ENCODE results near the gene CBX5. TPM values are rescaled to one million over a fixed set of nuclear protein-coding genes. Genes with fewer than 3 reads are reported as not detected.

The CBX5 gene
- total and polyA plus RNA-seq, 3 experiments from 2014 or later = 19.2 to 87.8 (median 82.0) TPM

GRCh38 chr12:54299515-54300224 is 19.7 kb upstream of the CBX5 start:
- Histone ChIP-seq H3K9me3 (ENCODE audit: low read length) (no peaks in the 10 kb centered on the region), H3K4me1 (ENCODE audit: insufficient read depth, low read length) (peaks cover 8% of the 10 kb centered on the region), H3K27me3 (ENCODE audit: insufficient read depth, low read length, poor library complexity, severe bottlenecking) (peaks cover 26% of the 10 kb centered on the region), H3K36me3 (ENCODE audit: insufficient read depth, low read length) (no peaks in the 10 kb centered on the region), H3K27ac (ENCODE audit: low read depth, low read length) (peak overlapping the region; percentile 80), H3K4me3 (ENCODE audit: low read length) (no peak overlapping the region)
- no peak for DNase-seq
- H3K4me3 Mint-ChIP-seq = peak overlapping the region in 1 of 7 donors; percentile 29
- H3K36me3 Mint-ChIP-seq = no peaks in the 10 kb centered on the region
- H3K9me3 Mint-ChIP-seq = no peaks in the 10 kb centered on the region
- ChIA-PET POLR2A (interaction anchor here (0.9 kb wide), 1 partner anchor 60 kb away, joined by 5 read pairs; no protein-coding TSS in a partner anchor), CTCF (interaction anchor here (2.2 kb wide), 1 partner anchor 69 kb away, joined by 9 read pairs; no protein-coding TSS in a partner anchor)
- H3K27ac Mint-ChIP-seq = no peak overlapping the region
- peaks cover 32 to 61% of the 10 kb centered on the region in 2 donors for H3K27me3 Mint-ChIP-seq
- H3K4me1 Mint-ChIP-seq = peaks cover 24 to 43% (median 39%) of the 10 kb centered on the region in 3 donors

GRCh38 chr12:54298904-54299303 is 19.0 kb upstream of the CBX5 start:
- Mint-ChIP-seq H3K27me3 (peaks cover 30 to 55% of the 10 kb centered on the region in 2 donors), H3K27ac (peak overlapping the region in 1 of 8 donors; percentile 6), H3K4me1 (peaks cover 16 to 35% (median 31%) of the 10 kb centered on the region in 3 donors), H3K4me3 (no peak overlapping the region), H3K9me3 (no peaks in the 10 kb centered on the region), H3K36me3 (no peaks in the 10 kb centered on the region)
- DNase-seq = no peak
- Histone ChIP-seq H3K4me1 (ENCODE audit: insufficient read depth, low read length) (peaks cover 8% of the 10 kb centered on the region), H3K27ac (ENCODE audit: low read depth, low read length) (peak overlapping the region; percentile 80), H3K4me3 (ENCODE audit: low read length) (no peak overlapping the region), H3K36me3 (ENCODE audit: insufficient read depth, low read length) (no peaks in the 10 kb centered on the region), H3K27me3 (ENCODE audit: insufficient read depth, low read length, poor library complexity, severe bottlenecking) (peaks cover 26% of the 10 kb centered on the region), H3K9me3 (ENCODE audit: low read length) (no peaks in the 10 kb centered on the region)
- CTCF ChIA-PET = interaction anchor here (2.2 kb wide), 1 partner anchor 70 kb away, joined by 9 read pairs; no protein-coding TSS in a partner anchor
- POLR2A ChIA-PET = no interaction called here

GRCh38 chr12:54296393-54297099 is 16.6 kb upstream of the CBX5 start:
- POLR2A ChIA-PET = interaction anchor here (0.7 kb wide), 1 partner anchor 16 kb away, joined by 12 read pairs; the partner anchor contains the start of gene HNRNPA1

GRCh38 chr12:54294953-54295566 is 15.1 kb upstream of the CBX5 start:
- peaks cover 1% of the 10 kb centered on the region for H3K27me3 ChIP-seq (ENCODE audit: insufficient read depth, low read length, poor library complexity, severe bottlenecking)
- H3K36me3 Mint-ChIP-seq = no peaks in the 10 kb centered on the region
- no peaks in the 10 kb centered on the region for H3K9me3 ChIP-seq (ENCODE audit: low read length)
- H3K4me3 Mint-ChIP-seq = no peak overlapping the region
- CTCF ChIA-PET = interaction anchor here (0.5 to 2.8 kb wide), 14 partner anchors 8 to 85 kb away, joined by 3 to 21 read pairs (median 5); partner anchors contain the start of gene COPZ1
- H3K36me3 ChIP-seq (ENCODE audit: insufficient read depth, low read length) = no peaks in the 10 kb centered on the region
- H3K4me1 Mint-ChIP-seq = peaks cover 5 to 6% (median 6%) of the 10 kb centered on the region in 3 donors
- no peaks in the 10 kb centered on the region for H3K9me3 Mint-ChIP-seq
- peaks cover 8 to 19% of the 10 kb centered on the region in 2 donors for H3K27me3 Mint-ChIP-seq
- DNase-seq = no peak
- POLR2A ChIA-PET = no interaction called here
- H3K4me3 ChIP-seq (ENCODE audit: low read length) = no peak overlapping the region
- peak overlapping the region in 2 of 8 donors; percentile 24 to 32 for H3K27ac Mint-ChIP-seq
- peaks cover 3% of the 10 kb centered on the region for H3K4me1 ChIP-seq (ENCODE audit: insufficient read depth, low read length)
- peak overlapping the region; percentile 80 for H3K27ac ChIP-seq (ENCODE audit: low read depth, low read length)

More at GRCh38 chr12:54296393-54297099, 16.6 kb upstream of the CBX5 start:
- no peaks in the 10 kb centered on the region for H3K9me3 ChIP-seq (ENCODE audit: low read length)
- H3K4me3 Mint-ChIP-seq = no peak overlapping the region
- DNase-seq = no peak
- peaks cover 14 to 16% (median 15%) of the 10 kb centered on the region in 3 donors for H3K4me1 Mint-ChIP-seq
- peak overlapping the region in 2 of 8 donors; percentile 5 to 24 for H3K27ac Mint-ChIP-seq
- H3K4me1 ChIP-seq (ENCODE audit: insufficient read depth, low read length) = peaks cover 8% of the 10 kb centered on the region
- no peaks in the 10 kb centered on the region for H3K36me3 ChIP-seq (ENCODE audit: insufficient read depth, low read length)
- H3K27me3 ChIP-seq (ENCODE audit: insufficient read depth, low read length, poor library complexity, severe bottlenecking) = peaks cover 14% of the 10 kb centered on the region
- H3K9me3 Mint-ChIP-seq = no peaks in the 10 kb centered on the region
- CTCF ChIA-PET = interaction anchor here (1.2 to 1.6 kb wide), 5 partner anchors 10 to 74 kb away, joined by 3 to 7 read pairs (median 3); partner anchors contain the start of gene COPZ1
- peaks cover 20 to 34% of the 10 kb centered on the region in 2 donors for H3K27me3 Mint-ChIP-seq
- H3K27ac ChIP-seq (ENCODE audit: low read depth, low read length) = peak overlapping the region; percentile 80
- H3K4me3 ChIP-seq (ENCODE audit: low read length) = no peak overlapping the region
- no peaks in the 10 kb centered on the region for H3K36me3 Mint-ChIP-seq

- DNase-seq = peak; percentile 32 to 68 (median 40)
These were observed 14.4 kb upstream of the CBX5 start for GRCh38 chr12:54294152-54294952.

GRCh38 chr12:54292931-54293241 is 13.0 kb upstream of the CBX5 start:
- Mint-ChIP-seq H3K27ac (no peak overlapping the region), H3K36me3 (peaks cover 0 to 6% (median 2%) of the 10 kb centered on the region in 3 donors), H3K9me3 (no peaks in the 10 kb centered on the region), H3K27me3 (peaks cover 0 to 3% of the 10 kb centered on the region in 2 donors), H3K4me1 (peaks cover 3% of the 10 kb centered on the region in 3 donors), H3K4me3 (no peak overlapping the region)
- H3K9me3 ChIP-seq (ENCODE audit: low read length) = no peaks in the 10 kb centered on the region
- H3K4me3 ChIP-seq (ENCODE audit: low read length) = no peak overlapping the region
- ChIA-PET CTCF (interaction anchor here (0.9 to 4.5 kb wide), 13 partner anchors 11 to 87 kb away, joined by 3 to 21 read pairs (median 6); partner anchors contain the start of genes CBX5, COPZ1 and HNRNPA1), POLR2A (interaction anchor here (0.6 to 1.3 kb wide), 2 partner anchors 10 to 13 kb away, joined by 3 to 4 read pairs; partner anchors contain the start of genes CBX5 and HNRNPA1)
- peaks cover 6% of the 10 kb centered on the region for H3K36me3 ChIP-seq (ENCODE audit: insufficient read depth, low read length)
- DNase-seq = no peak
- no peaks in the 10 kb centered on the region for H3K27me3 ChIP-seq (ENCODE audit: insufficient read depth, low read length, poor library complexity, severe bottlenecking)
- peak overlapping the region; percentile 72 for H3K27ac ChIP-seq (ENCODE audit: low read depth, low read length)
- peaks cover 3% of the 10 kb centered on the region for H3K4me1 ChIP-seq (ENCODE audit: insufficient read depth, low read length)

More at GRCh38 chr12:54294152-54294952, 14.4 kb upstream of the CBX5 start:
- Histone ChIP-seq H3K36me3 (ENCODE audit: insufficient read depth, low read length) (no peaks in the 10 kb centered on the region), H3K4me1 (ENCODE audit: insufficient read depth, low read length) (peaks cover 3% of the 10 kb centered on the region), H3K4me3 (ENCODE audit: low read length) (no peak overlapping the region), H3K27ac (ENCODE audit: low read depth, low read length) (peak overlapping the region; percentile 80), H3K27me3 (ENCODE audit: insufficient read depth, low read length, poor library complexity, severe bottlenecking) (no peaks in the 10 kb centered on the region), H3K9me3 (ENCODE audit: low read length) (no peaks in the 10 kb centered on the region)
- H3K36me3 Mint-ChIP-seq = peaks cover 0 to 2% (median 0%) of the 10 kb centered on the region in 3 donors
- H3K4me3 Mint-ChIP-seq = no peak overlapping the region
- H3K4me1 Mint-ChIP-seq = peaks cover 4 to 6% (median 6%) of the 10 kb centered on the region in 3 donors
- peaks cover 2 to 12% of the 10 kb centered on the region in 2 donors for H3K27me3 Mint-ChIP-seq
- ChIA-PET POLR2A (interaction anchor here (0.6 to 0.7 kb wide), 2 partner anchors 15 to 82 kb away, joined by 5 read pairs; no protein-coding TSS in a partner anchor), CTCF (interaction anchor here (0.5 to 2.8 kb wide), 22 partner anchors 10 to 146 kb away, joined by 3 to 21 read pairs (median 4); partner anchors contain the start of gene COPZ1)
- H3K27ac Mint-ChIP-seq = peak overlapping the region in 2 of 8 donors; percentile 47 to 74
- no peaks in the 10 kb centered on the region for H3K9me3 Mint-ChIP-seq
